PC-3 (cell line): ENCODE measurements around the gene ANAPC16. TPM values are rescaled to one million over a fixed set of nuclear protein-coding genes. Genes with fewer than 3 reads are reported as not detected.

Source experiments
- ATAC-seq: fragments of 200-7000 bp; cut with Tn5 transposase; 2 replicates; pipeline ENCODE4 v1.9.1; 2020; ENCODE audit warnings: mild to moderate bottlenecking, moderate library complexity
- BruUV-seq: library from RNA; stranded (reverse); fragments of 400-500 nt; replicated peaks from 2 replicates; lab custom pipeline; 2021; lab: Mats Ljungman, UMichigan
- CTCF ChIA-PET: fragments of 300-600 bp; sonication (Branson Sonifier 250); formaldehyde crosslinking; loops from one replicate; lab custom pipeline; 2022; ENCODE audit warnings: antibody characterized with exemption; lab: Charles Lee
- POLR2A ChIA-PET: fragments of 300-600 bp; sonication (Branson Sonifier 250); formaldehyde crosslinking; loops from one replicate; lab custom pipeline; 2022; ENCODE audit warnings: antibody characterized with exemption; ENCODE audit not compliant: unreplicated experiment; lab: Charles Lee
- DNase-seq: peaks from one replicate; pipeline ENCODE4 v3.0.0-alpha.2; 2015
- H2AFZ ChIP-seq: fragments of 300-600 bp; sonication (generic); 2 replicates; pipeline ENCODE4 v1.6.0; 2016; ENCODE audit warnings: antibody characterized with exemption, low read length
- H3F3A ChIP-seq: fragments of 300-600 bp; sonication (generic); one replicate; pipeline ENCODE4 v1.6.0; 2017; ENCODE audit warnings: antibody characterized with exemption, low read length, control low read depth, mild to moderate bottlenecking; ENCODE audit not compliant: unreplicated experiment
- H3K27ac ChIP-seq: fragments of 300-600 bp; sonication (generic); 2 replicates; pipeline ENCODE4 v1.5.1; 2016; ENCODE audit warnings: mild to moderate bottlenecking, low read length
- H3K27me3 ChIP-seq: fragments of 300-600 bp; sonication (generic); 2 replicates; pipeline ENCODE4 v1.6.1; 2016; ENCODE audit warnings: low read length, mixed read lengths
- H3K36me3 ChIP-seq: fragments of 300-600 bp; sonication (generic); 2 replicates; pipeline ENCODE4 v1.6.1; 2016; ENCODE audit warnings: low read depth, mixed run types, low read length, mixed read lengths
- H3K4me1 ChIP-seq: fragments of 300-600 bp; sonication (generic); 2 replicates; pipeline ENCODE4 v1.5.1; 2016; ENCODE audit warnings: low read length; ENCODE audit not compliant: insufficient read depth
- H3K4me2 ChIP-seq: fragments of 300-600 bp; sonication (generic); 2 replicates; pipeline ENCODE4 v1.6.0; 2016; ENCODE audit warnings: low read length
- H3K4me3 ChIP-seq: fragments of 300-600 bp; sonication (generic); 2 replicates; pipeline ENCODE4 v1.5.1; 2016; ENCODE audit warnings: mild to moderate bottlenecking, low read length, mixed read lengths
- H3K79me2 ChIP-seq: fragments of 300-600 bp; sonication (generic); 2 replicates; pipeline ENCODE4 v1.6.1; 2017; ENCODE audit warnings: low read length, mixed read lengths
- H3K9ac ChIP-seq: fragments of 300-600 bp; sonication (generic); 2 replicates; pipeline ENCODE4 v1.6.0; 2016; ENCODE audit warnings: mild to moderate bottlenecking, low read length
- H3K9me2 ChIP-seq: fragments of 300-600 bp; sonication (generic); replicated peaks from 2 replicates; pipeline ENCODE4 v1.6.1; 2016; ENCODE audit warnings: mixed run types, low read length, mixed read lengths
- H3K9me3 ChIP-seq: fragments of 300-600 bp; sonication (generic); 2 replicates; pipeline ENCODE4 v1.6.1; 2016; ENCODE audit warnings: low read length, mixed read lengths
- H4K20me1 ChIP-seq: fragments of 300-600 bp; sonication (generic); 2 replicates; pipeline ENCODE4 v1.6.1; 2016; ENCODE audit warnings: low read length, mixed read lengths
- CTCF ChIP-seq: fragments of 300-600 bp; sonication (generic); conservative IDR thresholded peaks from 2 replicates; pipeline ENCODE4 v1.5.1; 2017; ENCODE audit warnings: antibody characterized with exemption, low read depth, mild to moderate bottlenecking, low read length
- EZH2 ChIP-seq: fragments of 300-600 bp; sonication (generic); IDR thresholded peaks from one replicate; pipeline ENCODE4 v1.6.1; 2017; ENCODE audit warnings: antibody characterized with exemption, mild to moderate bottlenecking, low read length; ENCODE audit not compliant: unreplicated experiment
- EZH2phosphoT487 ChIP-seq: fragments of 300-600 bp; sonication (generic); IDR thresholded peaks from 2 replicates; pipeline ENCODE4 v1.6.1; 2018; ENCODE audit warnings: mild to moderate bottlenecking, antibody characterized with exemption, low read length, borderline replicate concordance
- intact Hi-C: fragments of 100-400 bp; cut with micrococcal nuclease; formaldehyde crosslinking; loops from 2 replicates; pipeline ENCODE4 v1.9.0; 2023
- total RNA-seq: library from RNA; depleted of rRNA; stranded (reverse); fragments of >200 nt; gene quantifications from 2 replicates; pipeline ENCODE4 v1.2.3, GENCODE V29; 2014

ANAPC16 gene
- total RNA-seq, 1 experiment from 2014 or later = 23.9 TPM

GRCh38 chr10:72253578-72253977, 37.8 kb downstream of the ANAPC16 start:
- ATAC-seq = no peak
- no TSS peak for BruUV-seq

GRCh38 chr10:72254813-72255568, 39.2 kb downstream of the ANAPC16 start:
- no peak overlapping the region for H3K9ac ChIP-seq
- H3F3A ChIP-seq = no peaks in the 10 kb centered on the region
- no peaks in the 10 kb centered on the region for H3K27me3 ChIP-seq
- intact Hi-C loops = no loop called here
- peaks cover 5% of the 10 kb centered on the region for H3K4me1 ChIP-seq
- DNase-seq (no peak), ATAC-seq (no peak)
- H3K4me3 ChIP-seq = no peak overlapping the region
- ChIA-PET CTCF (no interaction called here), POLR2A (no interaction called here)
- BruUV-seq = no TSS peak
- H3K36me3 ChIP-seq = no peaks in the 10 kb centered on the region
- TF ChIP-seq EZH2 (no peak), EZH2phosphoT487 (no peak), CTCF (no peak)
- H2AFZ ChIP-seq = no peak overlapping the region
- no peaks in the 10 kb centered on the region for H3K9me2 ChIP-seq
- no peaks in the 10 kb centered on the region for H3K79me2 ChIP-seq
- no peak overlapping the region for H3K27ac ChIP-seq
- H4K20me1 ChIP-seq = no peaks in the 10 kb centered on the region
- no peaks in the 10 kb centered on the region for H3K9me3 ChIP-seq
- no peak overlapping the region for H3K4me2 ChIP-seq

More at GRCh38 chr10:72253578-72253977, 37.8 kb downstream of the ANAPC16 start:
- ChIA-PET CTCF (no interaction called here), POLR2A (no interaction called here)
- H3K27ac ChIP-seq = no peak overlapping the region
- no peak for DNase-seq
- no peak overlapping the region for H3K9ac ChIP-seq
- intact Hi-C loops = no loop called here
- H3K4me3 ChIP-seq = no peak overlapping the region
- H3K9me3 ChIP-seq = no peaks in the 10 kb centered on the region
- H3K9me2 ChIP-seq = no peaks in the 10 kb centered on the region
- 0 out of 2 replicates have a peak, but pooled peaks cover 3% of the 10 kb centered on the region for H3K4me1 ChIP-seq
- no peak overlapping the region for H2AFZ ChIP-seq
- no peaks in the 10 kb centered on the region for H3K36me3 ChIP-seq
- H3K27me3 ChIP-seq = no peaks in the 10 kb centered on the region
- no peaks in the 10 kb centered on the region for H4K20me1 ChIP-seq
- TF ChIP-seq CTCF (no peak), EZH2 (no peak), EZH2phosphoT487 (no peak)
- no peak overlapping the region for H3K4me2 ChIP-seq
- H3F3A ChIP-seq = no peaks in the 10 kb centered on the region
- no peaks in the 10 kb centered on the region for H3K79me2 ChIP-seq

DNA sequence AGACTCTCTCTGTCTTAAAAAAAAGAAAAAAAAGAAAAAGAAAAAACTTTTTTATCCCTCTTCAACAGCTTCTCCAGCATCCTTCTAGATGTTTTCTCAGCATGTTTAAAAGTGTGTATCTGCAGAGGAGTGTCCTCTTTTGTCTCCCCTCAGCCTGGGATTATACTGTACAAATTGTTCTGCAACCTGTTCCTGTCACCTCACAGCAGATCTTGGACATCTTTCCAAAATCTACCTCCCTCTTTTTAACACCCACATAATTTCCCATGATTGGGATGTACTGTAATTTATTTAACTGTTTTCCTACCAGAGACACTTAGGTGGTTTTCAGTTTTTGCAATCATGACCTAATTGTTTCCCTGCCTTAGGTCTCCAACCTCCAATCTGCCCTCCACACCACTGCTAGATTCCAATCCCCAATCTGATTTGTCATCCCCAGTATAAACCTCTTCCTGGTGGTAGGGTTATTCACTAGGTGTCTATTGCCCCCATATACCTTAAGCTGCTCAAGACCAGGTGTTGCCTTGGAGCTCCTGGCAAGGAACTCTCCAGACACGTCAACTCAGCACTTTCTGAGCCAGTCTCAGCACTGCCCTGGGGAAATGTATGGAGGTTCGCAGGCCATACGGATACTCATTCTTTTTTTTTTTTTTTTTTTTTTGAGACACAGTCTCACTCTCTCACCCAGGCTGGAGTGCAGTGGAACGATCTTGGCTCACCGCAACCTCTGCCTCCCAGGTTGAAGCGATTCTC, 40.3 kb downstream of the ANAPC16 start:
- no peak for DNase-seq
- ATAC-seq = no peak

More for the DNA sequence above, 40.3 kb downstream of the ANAPC16 start:
- H3K36me3 ChIP-seq = no peaks in the 10 kb centered on the region
- ChIA-PET POLR2A (no interaction called here), CTCF (no interaction called here)
- H3K4me3 ChIP-seq = no peak overlapping the region
- intact Hi-C loops = no loop called here
- H3F3A ChIP-seq = no peaks in the 10 kb centered on the region
- TF ChIP-seq EZH2phosphoT487 (no peak), EZH2 (no peak), CTCF (no peak)
- H3K27ac ChIP-seq = no peak overlapping the region
- no peaks in the 10 kb centered on the region for H3K9me2 ChIP-seq
- no peak overlapping the region for H3K9ac ChIP-seq
- no peaks in the 10 kb centered on the region for H4K20me1 ChIP-seq
- H3K4me2 ChIP-seq = no peak overlapping the region
- BruUV-seq = no TSS peak
- peaks cover 9% of the 10 kb centered on the region for H3K4me1 ChIP-seq
- no peak overlapping the region for H2AFZ ChIP-seq
- no peaks in the 10 kb centered on the region for H3K9me3 ChIP-seq
- H3K79me2 ChIP-seq = no peaks in the 10 kb centered on the region
- H3K27me3 ChIP-seq = no peaks in the 10 kb centered on the region
